Stimulated activated CD8-positive, alpha-beta memory T cell treated with anti-CD3 and anti-CD28 coated beads, Interleukin-7, amount 100 ng/mL, for 1 hour (primary cell): ENCODE data around the gene WDCP.
"Not testable (repeated sequence)": the region's sequence is repeated elsewhere in the genome, so short reads cannot be mapped to it uniquely, and the experiment has no call there.

Experiments
- DNase-seq, 2 donors: peaks; one replicate each; pipeline ENCODE4 v3.0.0-alpha.2; 2020; ENCODE audit warnings: low read depth in 2 of 2

Gene WDCP

GRCh38 chr2:24046930-24047702 lies at the start of gene WDCP:
Gene WDCP, minus strand, starts transcription at chr2:24047391. Its CDS starts 7,897 bp downstream, at chr2:24039494.
- peak; percentile 86 for DNase-seq

GRCh38 chr2:24095171-24095677 lies 48.0 kb upstream of the WDCP start:
- not testable (repeated sequence) for DNase-seq

- not testable (repeated sequence) for DNase-seq
Measured at GRCh38 chr2:24093270-24093669, 46.1 kb upstream of the WDCP start.

GRCh38 chr2:24088821-24089359 lies 41.7 kb upstream of the WDCP start:
- DNase-seq = no peak

GRCh38 chr2:24087032-24087431 lies 39.8 kb upstream of the WDCP start:
- DNase-seq = no peak

GRCh38 chr2:24086241-24086640 lies 39.0 kb upstream of the WDCP start:
- no peak for DNase-seq

GRCh38 chr2:24085200-24085489 lies 38.0 kb upstream of the WDCP start:
- DNase-seq = no peak

GRCh38 chr2:24084386-24085199 lies 37.4 kb upstream of the WDCP start, which contains the start of gene TP53I3:
Gene TP53I3, minus strand, starts transcription at chr2:24084834. Its CDS starts 508 bp downstream, at chr2:24084326.
- DNase-seq = peak; percentile 62 to 64

- DNase-seq = no peak
Measured at GRCh38 chr2:24083567-24084385, 36.6 kb upstream of the WDCP start.

GRCh38 chr2:24082787-24083566 lies 35.8 kb upstream of the WDCP start:
- no peak for DNase-seq

- DNase-seq = no peak
Measured at GRCh38 chr2:24080701-24081100, 33.5 kb upstream of the WDCP start.

- no peak for DNase-seq
Measured at GRCh38 chr2:24077879-24078278, 30.7 kb upstream of the WDCP start.

GRCh38 chr2:24077535-24077877 lies 30.3 kb upstream of the WDCP start:
- no peak for DNase-seq

- no peak for DNase-seq
Measured at GRCh38 chr2:24076849-24077534, 29.8 kb upstream of the WDCP start.

GRCh38 chr2:24075915-24076848 lies 29.0 kb upstream of the WDCP start, which contains the start of gene SF3B6:
Gene SF3B6, minus strand, starts transcription at chr2:24076326. Its CDS starts 97 bp downstream, at chr2:24076229.
- peak; percentile 96 to 99 for DNase-seq

GRCh38 chr2:24075259-24075658 lies 28.1 kb upstream of the WDCP start:
- no peak for DNase-seq

- DNase-seq = no peak
Measured at GRCh38 chr2:24073816-24074215, 26.6 kb upstream of the WDCP start.

GRCh38 chr2:24072259-24072658 lies 25.1 kb upstream of the WDCP start:
- DNase-seq = no peak

- no peak for DNase-seq
Measured at GRCh38 chr2:24065341-24065740, 18.1 kb upstream of the WDCP start.
